Left ventricle myocardium inferior (tissue), 1 donor: Measurements from ENCODE around the gene VPS45. TPM values are rescaled to one million over a fixed set of nuclear protein-coding genes. Genes with fewer than 3 reads are reported as not detected.

Experiments used
- DNase-seq: peaks from one replicate; pipeline ENCODE4 v3.0.0-alpha.2; 2020
- H3K27ac ChIP-seq: fragments of 200-600 bp; replicated peaks from 2 replicates; pipeline ENCODE4 v1.8.0; 2021
- H3K27me3 ChIP-seq: fragments of 200-600 bp; 2 replicates; pipeline ENCODE4 v1.8.0; 2021; ENCODE audit warnings: low read depth
- H3K36me3 ChIP-seq: fragments of 200-600 bp; 2 replicates; pipeline ENCODE4 v1.8.0; 2021
- H3K4me1 ChIP-seq: fragments of 200-600 bp; 2 replicates; pipeline ENCODE4 v1.8.0; 2021
- H3K4me3 ChIP-seq: fragments of 200-600 bp; 2 replicates; pipeline ENCODE4 v1.8.0; 2021; ENCODE audit warnings: mild to moderate bottlenecking, moderate library complexity
- H3K9me3 ChIP-seq: fragments of 200-600 bp; replicated peaks from 2 replicates; pipeline ENCODE4 v1.8.0; 2021
- intact Hi-C: fragments of 100-400 bp; cut with micrococcal nuclease; formaldehyde crosslinking; loops from one replicate; pipeline ENCODE4 v1.11.0; 2022
- total RNA-seq: library from RNA; stranded (reverse); fragmentation: NEBNext Ultra II Directional; extraction: Animal tissue kit (Norgen Biotek cat#: 25700); gene quantifications from one replicate; pipeline ENCODE4 v1.2.1, GENCODE V29; 2021
- TF ChIP-seq, protein P1 (sequence below): fragments of 200-600 bp; IDR thresholded peaks from 2 replicates; pipeline ENCODE4 v1.8.0; 2021; ENCODE audit warnings: antibody characterized with exemption, mild to moderate bottlenecking, borderline replicate concordance
- donor health status: DM: no; HTN: yes; CAD: no; lungs with severe emphysema.

VPS45 gene
- total RNA-seq, 1 donor from 2014 or later: 54.4 TPM

- Histone ChIP-seq H3K4me1 (peaks cover 51% of the 10 kb centered on the region), H3K4me3 (no peak overlapping the region), H3K36me3 (no peaks in the 10 kb centered on the region), H3K27ac (no peak overlapping the region), H3K27me3 (no peaks in the 10 kb centered on the region), H3K9me3 (no peaks in the 10 kb centered on the region)
- TF ChIP-seq, protein P1, sequence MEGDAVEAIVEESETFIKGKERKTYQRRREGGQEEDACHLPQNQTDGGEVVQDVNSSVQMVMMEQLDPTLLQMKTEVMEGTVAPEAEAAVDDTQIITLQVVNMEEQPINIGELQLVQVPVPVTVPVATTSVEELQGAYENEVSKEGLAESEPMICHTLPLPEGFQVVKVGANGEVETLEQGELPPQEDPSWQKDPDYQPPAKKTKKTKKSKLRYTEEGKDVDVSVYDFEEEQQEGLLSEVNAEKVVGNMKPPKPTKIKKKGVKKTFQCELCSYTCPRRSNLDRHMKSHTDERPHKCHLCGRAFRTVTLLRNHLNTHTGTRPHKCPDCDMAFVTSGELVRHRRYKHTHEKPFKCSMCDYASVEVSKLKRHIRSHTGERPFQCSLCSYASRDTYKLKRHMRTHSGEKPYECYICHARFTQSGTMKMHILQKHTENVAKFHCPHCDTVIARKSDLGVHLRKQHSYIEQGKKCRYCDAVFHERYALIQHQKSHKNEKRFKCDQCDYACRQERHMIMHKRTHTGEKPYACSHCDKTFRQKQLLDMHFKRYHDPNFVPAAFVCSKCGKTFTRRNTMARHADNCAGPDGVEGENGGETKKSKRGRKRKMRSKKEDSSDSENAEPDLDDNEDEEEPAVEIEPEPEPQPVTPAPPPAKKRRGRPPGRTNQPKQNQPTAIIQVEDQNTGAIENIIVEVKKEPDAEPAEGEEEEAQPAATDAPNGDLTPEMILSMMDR: no peak
- intact Hi-C loops: no loop called here
- no peak for DNase-seq
Observed at GRCh38 chr1:150146849-150147542, 79.4 kb downstream of the VPS45 start.

GRCh38 chr1:150148837-150149270 is 81.3 kb downstream of the VPS45 start:
- no peak for DNase-seq
- intact Hi-C loops: no loop called here
- peaks cover 63% of the 10 kb centered on the region for H3K4me1 ChIP-seq
- H3K27ac ChIP-seq: peak overlapping the region; percentile 92
- H3K27me3 ChIP-seq: no peaks in the 10 kb centered on the region
- H3K4me3 ChIP-seq: peak overlapping the region; percentile 89
- peaks cover 5% of the 10 kb centered on the region for H3K36me3 ChIP-seq
- H3K9me3 ChIP-seq: no peaks in the 10 kb centered on the region
- TF ChIP-seq, protein P1: no peak

GRCh38 chr1:150149271-150150132 is 81.9 kb downstream of the VPS45 start, which contains the start of gene PLEKHO1:
TSS of gene PLEKHO1 (plus strand) at chr1:150149916. CDS start at chr1:150150258, 342 bp downstream.
- no peaks in the 10 kb centered on the region for H3K9me3 ChIP-seq
- peak within 1 kb of the TSS; percentile 92 for H3K27ac ChIP-seq
- H3K4me1 ChIP-seq: peaks cover 63% of the 10 kb centered on the region
- intact Hi-C loops: no loop called here
- H3K27me3 ChIP-seq: no peaks in the 10 kb centered on the region
- DNase-seq: peak; percentile 91
- TF ChIP-seq, protein P1: no peak
- peaks cover 12% of the 10 kb centered on the region for H3K36me3 ChIP-seq
- H3K4me3 ChIP-seq: peak within 1 kb of the TSS; percentile 89

GRCh38 chr1:150150133-150151021 is 82.8 kb downstream of the VPS45 start:
- H3K4me1 ChIP-seq: peaks cover 60% of the 10 kb centered on the region
- no peaks in the 10 kb centered on the region for H3K27me3 ChIP-seq
- intact Hi-C loops: no loop called here
- peaks cover 21% of the 10 kb centered on the region for H3K36me3 ChIP-seq
- H3K4me3 ChIP-seq: peak overlapping the region; percentile 89
- TF ChIP-seq, protein P1: no peak
- DNase-seq: peak; percentile 40
- H3K9me3 ChIP-seq: no peaks in the 10 kb centered on the region
- H3K27ac ChIP-seq: peak overlapping the region; percentile 92
